ENCODE measurements around the gene TMEM63B.
A peak's percentile ranks its signal among the peaks of the same experiment; 100 is the strongest.

- TF ChIP-seq CTCF (IDR thresholded peaks at IDR 0.05) (peak; percentile 97 to 99 (median 98)), POLR2A (IDR thresholded peaks at IDR 0.05) (no peak)
Observed at GRCh38 chr6:44151348-44152108, 24.2 kb downstream of the TMEM63B start.
